NCI-H2107 (cell line): ENCODE results near the gene DDOST.
"Not testable (repeated sequence)": the region's sequence is repeated elsewhere in the genome, so short reads cannot be mapped to it uniquely, and the experiment has no call there.

Source experiments
- DNase-seq: peaks from one replicate; lab custom pipeline; 2025; lab: John Stamatoyannopoulos, UW

The DDOST gene

GRCh38 chr1:20624709-20625108, 36.5 kb downstream of the DDOST start:
- DNase-seq = no peak

- DNase-seq = no peak
Measured at GRCh38 chr1:20621012-20621411, 40.2 kb downstream of the DDOST start.

- DNase-seq = no peak
Measured at GRCh38 chr1:20619999-20620398, 41.2 kb downstream of the DDOST start.

- no peak for DNase-seq
Measured at GRCh38 chr1:20618550-20618949, 42.6 kb downstream of the DDOST start.

GRCh38 chr1:20616847-20617487, 44.2 kb downstream of the DDOST start:
- no peak for DNase-seq

- no peak for DNase-seq
Measured at GRCh38 chr1:20615946-20616846, 45.0 kb downstream of the DDOST start.

- DNase-seq = no peak
Measured at GRCh38 chr1:20614131-20614579, 47.0 kb downstream of the DDOST start.

- DNase-seq = no peak
Measured at GRCh38 chr1:20612221-20612746, 48.9 kb downstream of the DDOST start.

GRCh38 chr1:20611652-20612051, 49.5 kb downstream of the DDOST start:
- DNase-seq = no peak

- no peak for DNase-seq
Measured at GRCh38 chr1:20610970-20611369, 50.2 kb downstream of the DDOST start.

- no peak for DNase-seq
Measured at GRCh38 chr1:20609541-20609940, 51.6 kb downstream of the DDOST start.

GRCh38 chr1:20606801-20607570, 54.2 kb downstream of the DDOST start:
- not testable (repeated sequence) for DNase-seq

GRCh38 chr1:20604678-20605077, 56.5 kb downstream of the DDOST start:
- DNase-seq = no peak

GRCh38 chr1:20603504-20604464, 57.4 kb downstream of the DDOST start:
- DNase-seq = no peak

- no peak for DNase-seq
Measured at GRCh38 chr1:20602851-20603450, 58.2 kb downstream of the DDOST start.
